ENCODE data around the gene DEFB126. TPM values are rescaled to one million over a fixed set of nuclear protein-coding genes. Genes with fewer than 3 reads are reported as not detected.
A peak's percentile ranks its signal among the peaks of the same experiment; 100 is the strongest.

DEFB126 gene
- total and polyA plus RNA-seq, 9 of the 15 experiments (the other 6 are each of a cell fraction or from before 2014, with no cell fraction given), result not detected

- TF ChIP-seq UBTF (IDR thresholded peaks at IDR 0.05; ENCODE audit: borderline replicate concordance in 1 of 2, low read depth in 2 of 2, low read length in 2 of 2) (no peak), NFIC (IDR thresholded peaks at IDR 0.05) (no peak), VEZF1 (CRISPR knock-in tag; IDR thresholded peaks at IDR 0.05) (no peak)
Observed at GRCh38 chr20:184288-184687, 41.9 kb downstream of the DEFB126 start (continued).

- no TSS peak for BruUV-seq (replicated peaks)
- Histone ChIP-seq H3K79me2 (ENCODE audit: control insufficient read depth, insufficient read depth, low read length) (no peaks in the 10 kb centered on the region), H3K9me1 (ENCODE audit: control insufficient read depth, insufficient read depth, low read length) (no peaks in the 10 kb centered on the region), H3K27me3 (ENCODE audit: control insufficient read depth in 2 of 2, insufficient read depth in 2 of 2, low read length in 2 of 2) (no peaks in the 10 kb centered on the region; a peak in 2 of 5 replicates), H3K9ac (ENCODE audit: insufficient read depth in 1 of 2, low read depth in 2 of 2, low read length in 2 of 2) (no peak overlapping the region), H3K36me3 (ENCODE audit: control insufficient read depth, insufficient read depth, low read length) (no peaks in the 10 kb centered on the region), H2AFZ (ENCODE audit: low read depth, low read length) (no peak overlapping the region), H3K4me3 (no peak overlapping the region), H4K20me1 (replicated peaks; ENCODE audit: control insufficient read depth, insufficient read depth, low read length) (no peaks in the 10 kb centered on the region), H3K9me3 (replicated peaks; ENCODE audit: control insufficient read depth, insufficient read depth, low read depth, low read length) (no peaks in the 10 kb centered on the region), H3K4me1 (replicated peaks in 1 of 2; ENCODE audit: control insufficient read depth in 2 of 2, insufficient read depth in 2 of 2, low read length in 2 of 2) (no peaks in the 10 kb centered on the region), H3K4me2 (ENCODE audit: insufficient read depth, low read length) (no peak overlapping the region), H3K27ac (ENCODE audit: extremely low read depth, low read depth, low read length) (no peak overlapping the region)
- in situ Hi-C loops (cut with MboI), result no loop called here
- DNase-seq (ENCODE audit: extremely low read depth in 1 of 4, low spot score in 3 of 4) (no peak), ATAC-seq (no peak), FAIRE-seq (no peak)
- CTCF ChIA-PET (ENCODE audit: low intra/inter-chr PET ratio), result no interaction called here
- intact Hi-C loops (cut with micrococcal nuclease), result no loop called here
- POLR2A ChIA-PET, result no interaction called here
- 0% methylated on average over 2 of the region's 2 CpGs for WGBS (ENCODE audit: insufficient coverage, low coverage, missing lambda C conversion rate)
- TF ChIP-seq SP1 (CRISPR knock-in tag; IDR thresholded peaks at IDR 0.05) (no peak), ERF (CRISPR knock-in tag; IDR thresholded peaks at IDR 0.05) (no peak), CEBPG (CRISPR knock-in tag; IDR thresholded peaks at IDR 0.05) (no peak), CEBPG (tag; conservative IDR thresholded peaks at IDR 0.05 in 1 of 2, IDR thresholded peaks at IDR 0.05 in 1 of 2) (peak; percentile 55 to 81; a peak in 3 of 4 replicates), ZNF280B (CRISPR knock-in tag; IDR thresholded peaks at IDR 0.05) (no peak), MYBL2 (IDR thresholded peaks at IDR 0.05; ENCODE audit: low read depth) (no peak), MYBL2 (CRISPR knock-in tag; IDR thresholded peaks at IDR 0.05; ENCODE audit: borderline replicate concordance) (no peak), SRF (CRISPR knock-in tag; IDR thresholded peaks at IDR 0.05) (no peak)
- TF ChIP-seq, protein P1, sequence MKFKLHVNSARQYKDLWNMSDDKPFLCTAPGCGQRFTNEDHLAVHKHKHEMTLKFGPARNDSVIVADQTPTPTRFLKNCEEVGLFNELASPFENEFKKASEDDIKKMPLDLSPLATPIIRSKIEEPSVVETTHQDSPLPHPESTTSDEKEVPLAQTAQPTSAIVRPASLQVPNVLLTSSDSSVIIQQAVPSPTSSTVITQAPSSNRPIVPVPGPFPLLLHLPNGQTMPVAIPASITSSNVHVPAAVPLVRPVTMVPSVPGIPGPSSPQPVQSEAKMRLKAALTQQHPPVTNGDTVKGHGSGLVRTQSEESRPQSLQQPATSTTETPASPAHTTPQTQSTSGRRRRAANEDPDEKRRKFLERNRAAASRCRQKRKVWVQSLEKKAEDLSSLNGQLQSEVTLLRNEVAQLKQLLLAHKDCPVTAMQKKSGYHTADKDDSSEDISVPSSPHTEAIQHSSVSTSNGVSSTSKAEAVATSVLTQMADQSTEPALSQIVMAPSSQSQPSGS (CRISPR knock-in tag; IDR thresholded peaks at IDR 0.05), result no peak
- TF ChIP-seq, protein P2, sequence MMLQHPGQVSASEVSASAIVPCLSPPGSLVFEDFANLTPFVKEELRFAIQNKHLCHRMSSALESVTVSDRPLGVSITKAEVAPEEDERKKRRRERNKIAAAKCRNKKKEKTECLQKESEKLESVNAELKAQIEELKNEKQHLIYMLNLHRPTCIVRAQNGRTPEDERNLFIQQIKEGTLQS (IDR thresholded peaks at IDR 0.05), result peak; percentile 67
- TF ChIP-seq, protein P2 (CRISPR knock-in tag; conservative IDR thresholded peaks at IDR 0.05), result no peak
Observed at GRCh38 chr20:187733-188132, 45.3 kb downstream of the DEFB126 start.
